GM13977 (cell line): Measurements from ENCODE around the gene LSS.

ENCODE experiments used
- DNase-seq: peaks from one replicate; pipeline ENCODE4 v3.0.0; 2012; ENCODE audit warnings: low spot score
- in situ Hi-C: fragments of 300-500 bp; cut with MboI; formaldehyde crosslinking; loops from one replicate; pipeline ENCODE4 v1.12.0; 2022; ENCODE audit warnings: low sequenced_read_pairs, low pct_unique_long_range_greater_than_20kb, mixed read lengths, inconsistent platforms; ENCODE audit not compliant: unreplicated experiment
- TF ChIP-seq, protein P1 (sequence below): IDR thresholded peaks from 2 replicates; pipeline ENCODE4 v1.5.1; 2012; ENCODE audit warnings: mild to moderate bottlenecking, control low read depth; ENCODE audit not compliant: insufficient read depth; ENCODE audit errors: extremely low read depth, missing control alignments

LSS gene

DNA sequence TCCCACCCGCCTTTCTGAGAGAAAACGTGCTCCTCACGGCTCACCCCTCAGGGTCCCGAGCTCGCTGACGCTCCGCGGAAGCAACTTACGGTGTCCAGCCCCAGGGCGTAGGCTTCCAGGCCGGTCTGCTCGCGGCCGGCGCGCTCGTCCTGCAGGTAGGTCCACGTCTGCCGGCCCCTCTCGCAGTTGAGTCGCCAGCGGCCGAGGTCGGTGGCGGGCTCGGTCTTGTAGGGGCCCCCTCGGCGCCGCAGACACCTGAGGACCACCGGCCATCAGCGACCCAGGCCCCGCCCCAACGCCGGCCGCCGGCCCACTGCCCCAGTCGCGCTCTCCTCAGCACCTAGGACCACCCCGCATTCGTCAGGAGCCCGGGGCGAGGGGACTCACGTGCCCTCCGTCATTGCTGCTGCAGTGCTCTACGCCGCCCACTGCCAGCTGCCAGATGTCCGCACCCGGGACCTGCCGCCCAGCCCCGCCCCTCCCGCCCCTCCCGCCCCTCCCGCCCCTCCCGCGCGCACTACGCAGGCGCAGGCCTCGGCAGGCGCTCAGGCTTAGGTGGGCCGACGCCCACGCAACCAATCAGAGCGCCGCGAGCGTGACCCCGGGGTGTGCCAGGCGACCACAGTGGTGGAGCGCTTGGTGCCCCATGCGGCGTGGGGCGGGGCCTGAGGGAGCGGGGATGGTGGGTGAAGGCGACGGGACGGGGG lies at the start of gene LSS:
LSS (minus strand) TSS at position 430 of the 707 bp plus-strand sequence; CDS start at position 401, 29 bp downstream.
- DNase-seq: peak; percentile 99
- TF ChIP-seq, protein P1, sequence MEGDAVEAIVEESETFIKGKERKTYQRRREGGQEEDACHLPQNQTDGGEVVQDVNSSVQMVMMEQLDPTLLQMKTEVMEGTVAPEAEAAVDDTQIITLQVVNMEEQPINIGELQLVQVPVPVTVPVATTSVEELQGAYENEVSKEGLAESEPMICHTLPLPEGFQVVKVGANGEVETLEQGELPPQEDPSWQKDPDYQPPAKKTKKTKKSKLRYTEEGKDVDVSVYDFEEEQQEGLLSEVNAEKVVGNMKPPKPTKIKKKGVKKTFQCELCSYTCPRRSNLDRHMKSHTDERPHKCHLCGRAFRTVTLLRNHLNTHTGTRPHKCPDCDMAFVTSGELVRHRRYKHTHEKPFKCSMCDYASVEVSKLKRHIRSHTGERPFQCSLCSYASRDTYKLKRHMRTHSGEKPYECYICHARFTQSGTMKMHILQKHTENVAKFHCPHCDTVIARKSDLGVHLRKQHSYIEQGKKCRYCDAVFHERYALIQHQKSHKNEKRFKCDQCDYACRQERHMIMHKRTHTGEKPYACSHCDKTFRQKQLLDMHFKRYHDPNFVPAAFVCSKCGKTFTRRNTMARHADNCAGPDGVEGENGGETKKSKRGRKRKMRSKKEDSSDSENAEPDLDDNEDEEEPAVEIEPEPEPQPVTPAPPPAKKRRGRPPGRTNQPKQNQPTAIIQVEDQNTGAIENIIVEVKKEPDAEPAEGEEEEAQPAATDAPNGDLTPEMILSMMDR: no peak
- in situ Hi-C loops: no loop called here

GRCh38 chr21:46274797-46275390 lies 46.3 kb upstream of the LSS start:
- no peak for DNase-seq
- TF ChIP-seq, protein P1: no peak
- in situ Hi-C loops: no loop called here

DNA sequence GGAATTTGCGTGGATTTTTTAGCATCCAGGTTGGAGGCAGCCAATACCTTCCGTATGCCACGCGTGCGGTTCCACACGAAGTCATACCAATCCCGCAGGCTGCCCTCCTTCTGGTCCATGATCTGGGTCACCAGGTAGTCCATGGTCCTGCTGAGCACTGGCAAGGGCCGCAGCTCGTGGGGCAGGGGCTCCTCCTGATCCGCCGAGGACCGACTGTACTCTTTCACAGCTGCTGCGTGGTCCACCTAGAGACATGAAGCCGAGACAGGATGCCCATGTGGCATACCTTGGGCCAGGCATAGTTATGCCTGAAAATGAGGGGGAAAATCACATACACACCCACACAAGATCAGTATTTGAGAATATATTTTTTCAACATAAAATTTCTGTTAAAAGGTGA lies 44.8 kb upstream of the LSS start:
- in situ Hi-C loops: no loop called here
- TF ChIP-seq, protein P1: no peak
- no peak for DNase-seq

GRCh38 chr21:46269466-46269865 lies 40.9 kb upstream of the LSS start:
- in situ Hi-C loops: no loop called here
- DNase-seq: no peak
- TF ChIP-seq, protein P1: no peak

DNA sequence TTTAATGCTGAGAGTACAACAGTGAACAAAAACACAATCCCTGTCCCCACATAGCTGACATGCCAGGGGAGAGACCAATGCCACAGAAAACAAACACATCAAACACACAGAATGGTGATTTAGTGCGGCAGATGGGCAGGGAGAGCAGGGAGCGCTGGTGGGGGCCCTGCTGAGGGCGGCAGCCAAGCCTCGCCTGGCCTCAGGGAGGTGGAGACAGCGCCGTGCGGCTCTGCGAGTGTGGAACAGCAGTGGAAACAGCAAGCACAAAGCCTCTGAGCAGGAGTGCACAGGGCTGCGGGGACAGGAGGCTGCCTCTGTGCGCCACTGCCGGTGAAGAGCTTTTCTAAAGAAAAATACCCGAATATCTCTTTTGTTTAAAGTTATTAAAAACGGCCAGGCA lies 39.8 kb upstream of the LSS start:
- TF ChIP-seq, protein P1: no peak
- in situ Hi-C loops: no loop called here

GRCh38 chr21:46266946-46267345 lies 38.4 kb upstream of the LSS start:
- TF ChIP-seq, protein P1: no peak
- DNase-seq: no peak
- in situ Hi-C loops: no loop called here

More for the DNA sequence above, 39.8 kb upstream of the LSS start:
- DNase-seq: no peak
